Gastrocnemius medialis (tissue), 4 donors: Measurements from ENCODE around the gene AFF3.

Experiments
- POLR2A ChIP-seq, 2 donors: fragments of 450-650 bp; IDR thresholded peaks; one replicate each; pipeline ENCODE4 v1.6.1; 2017; ENCODE audit warnings: antibody characterized with exemption in 2 of 2, mild to moderate bottlenecking in 2 of 2, moderate library complexity in 2 of 2
- TF ChIP-seq, protein P1 (sequence below), 5 experiments: fragments of 450-650 bp in 3 of 5; fragments of 200-600 bp in 2 of 5; sonication (generic) in 2 of 5; IDR thresholded peaks in 4 of 5; conservative IDR thresholded peaks in 1 of 5; 1 replicate in 4 of 5; 2 replicates in 1 of 5; pipeline ENCODE4 v1.5.1; 2016 to 2019; ENCODE audit warnings: antibody characterized with exemption in 5 of 5, mild to moderate bottlenecking in 3 of 5, moderate library complexity in 3 of 5

DNA sequence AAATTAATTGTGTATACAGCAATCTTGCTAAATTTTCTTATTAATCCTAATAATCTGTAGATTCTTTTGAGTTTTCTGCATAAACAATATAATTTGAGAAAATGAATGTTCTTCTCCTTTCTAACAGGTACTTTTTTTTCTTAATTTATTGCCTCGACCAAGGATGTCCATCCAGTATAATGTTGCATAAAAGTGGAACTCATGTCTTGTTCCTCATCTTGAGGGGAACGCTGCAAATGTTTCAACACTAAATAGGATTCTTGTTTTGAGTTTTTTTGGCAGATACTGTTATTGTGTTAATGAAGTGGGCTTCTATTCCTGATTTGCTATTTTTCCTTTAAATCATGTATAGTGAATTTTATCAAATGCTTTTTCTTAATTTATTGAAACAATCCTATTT is 408.2 kb downstream of the AFF3 start:
- TF ChIP-seq, protein P1, sequence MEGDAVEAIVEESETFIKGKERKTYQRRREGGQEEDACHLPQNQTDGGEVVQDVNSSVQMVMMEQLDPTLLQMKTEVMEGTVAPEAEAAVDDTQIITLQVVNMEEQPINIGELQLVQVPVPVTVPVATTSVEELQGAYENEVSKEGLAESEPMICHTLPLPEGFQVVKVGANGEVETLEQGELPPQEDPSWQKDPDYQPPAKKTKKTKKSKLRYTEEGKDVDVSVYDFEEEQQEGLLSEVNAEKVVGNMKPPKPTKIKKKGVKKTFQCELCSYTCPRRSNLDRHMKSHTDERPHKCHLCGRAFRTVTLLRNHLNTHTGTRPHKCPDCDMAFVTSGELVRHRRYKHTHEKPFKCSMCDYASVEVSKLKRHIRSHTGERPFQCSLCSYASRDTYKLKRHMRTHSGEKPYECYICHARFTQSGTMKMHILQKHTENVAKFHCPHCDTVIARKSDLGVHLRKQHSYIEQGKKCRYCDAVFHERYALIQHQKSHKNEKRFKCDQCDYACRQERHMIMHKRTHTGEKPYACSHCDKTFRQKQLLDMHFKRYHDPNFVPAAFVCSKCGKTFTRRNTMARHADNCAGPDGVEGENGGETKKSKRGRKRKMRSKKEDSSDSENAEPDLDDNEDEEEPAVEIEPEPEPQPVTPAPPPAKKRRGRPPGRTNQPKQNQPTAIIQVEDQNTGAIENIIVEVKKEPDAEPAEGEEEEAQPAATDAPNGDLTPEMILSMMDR (IDR thresholded peaks at IDR 0.05 in 4 of 5, conservative IDR thresholded peaks at IDR 0.05 in 1 of 5), result no peak
- no peak for TF ChIP-seq POLR2A (IDR thresholded peaks at IDR 0.05)
